KBM-7 (cell line): ENCODE results near the gene ELMO1.

Source experiments
- DNase-seq: peaks from one replicate; pipeline ENCODE4 v3.0.0-alpha.2; 2015
- in situ Hi-C: fragments of 300-500 bp; cut with MboI; formaldehyde crosslinking; loops from 2 replicates; pipeline ENCODE4 v1.14.3; 2020; ENCODE audit warnings: low sequenced_read_pairs, low pct_unique_long_range_greater_than_20kb, mixed read lengths

Gene ELMO1

DNA sequence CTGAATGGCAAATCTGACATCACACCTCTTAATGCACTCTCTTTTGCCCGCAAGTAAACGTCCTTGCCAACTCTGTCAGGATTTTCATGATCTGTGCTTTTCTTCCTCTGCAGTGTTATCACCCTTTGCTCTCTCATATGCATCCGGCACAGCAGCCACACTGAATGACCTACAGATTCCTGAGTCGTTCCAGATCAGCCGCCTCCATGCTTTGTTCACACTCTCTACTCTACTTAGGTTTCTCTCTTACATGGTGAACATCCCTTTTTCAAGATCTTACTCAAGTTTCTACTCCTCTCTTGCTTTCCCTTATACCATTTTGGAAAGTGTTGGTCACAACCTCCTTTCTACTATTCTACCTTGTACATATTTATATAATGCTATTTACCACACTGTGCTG lies 596.6 kb downstream of the ELMO1 start:
- in situ Hi-C loops, result no loop called here
- no peak for DNase-seq

DNA sequence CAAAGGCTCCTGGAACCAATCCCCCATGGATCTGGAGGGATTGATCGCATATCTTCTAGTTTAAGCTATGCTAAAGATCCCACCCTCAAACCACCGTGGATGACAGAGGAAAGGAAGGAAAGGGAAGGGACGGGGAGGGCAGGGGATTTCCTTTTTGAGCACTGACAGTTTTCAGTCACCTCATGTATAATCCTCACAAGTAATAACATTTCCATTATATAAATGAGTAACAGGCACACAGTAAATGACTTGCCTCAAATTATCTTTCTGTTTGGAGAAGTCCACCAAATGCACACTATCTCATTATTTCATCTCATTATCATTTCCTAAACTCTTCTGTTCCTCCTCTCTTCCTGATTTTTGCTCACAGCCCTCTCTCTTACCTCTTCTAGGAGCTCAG lies 597.3 kb downstream of the ELMO1 start:
- in situ Hi-C loops, result no loop called here
- DNase-seq, result no peak

DNA sequence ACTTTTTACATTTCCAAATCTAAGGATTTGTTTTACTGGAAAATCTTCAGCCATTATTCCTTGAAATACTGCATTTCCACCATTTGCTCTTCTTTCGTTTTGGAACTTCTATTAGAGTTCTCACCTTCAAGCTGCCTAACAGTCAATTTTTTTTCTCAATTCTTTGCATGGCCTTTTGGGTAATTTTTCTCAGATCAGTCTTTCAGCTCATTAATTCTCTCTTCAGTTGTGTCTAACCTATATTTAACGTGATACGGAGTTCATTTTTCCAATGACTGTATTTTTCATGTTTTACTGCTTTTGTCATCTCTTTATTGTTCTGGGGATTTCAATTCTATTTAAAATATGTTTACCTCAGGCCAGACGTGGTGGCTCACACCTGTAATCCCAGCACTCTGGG lies 600.7 kb downstream of the ELMO1 start:
- no peak for DNase-seq
- in situ Hi-C loops, result no loop called here

DNA sequence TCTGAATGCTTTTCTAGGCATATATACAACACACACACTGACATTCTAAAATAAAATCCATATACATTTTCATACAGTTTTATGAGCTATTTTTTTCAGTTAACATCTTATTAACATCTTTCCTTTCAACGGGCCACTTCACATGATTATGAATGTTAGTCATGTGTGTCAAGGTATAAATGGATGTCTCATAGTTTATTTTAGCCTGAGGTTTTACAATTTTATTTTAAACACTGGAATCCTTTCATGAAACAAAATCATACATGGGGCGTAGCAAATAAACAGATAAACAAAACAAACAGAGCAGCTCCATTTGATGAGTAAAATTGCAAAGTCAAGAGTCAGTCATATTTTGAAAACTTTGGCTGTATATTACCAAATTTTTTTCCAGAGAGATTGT lies 604.3 kb downstream of the ELMO1 start:
- no peak for DNase-seq
- in situ Hi-C loops, result no loop called here

DNA sequence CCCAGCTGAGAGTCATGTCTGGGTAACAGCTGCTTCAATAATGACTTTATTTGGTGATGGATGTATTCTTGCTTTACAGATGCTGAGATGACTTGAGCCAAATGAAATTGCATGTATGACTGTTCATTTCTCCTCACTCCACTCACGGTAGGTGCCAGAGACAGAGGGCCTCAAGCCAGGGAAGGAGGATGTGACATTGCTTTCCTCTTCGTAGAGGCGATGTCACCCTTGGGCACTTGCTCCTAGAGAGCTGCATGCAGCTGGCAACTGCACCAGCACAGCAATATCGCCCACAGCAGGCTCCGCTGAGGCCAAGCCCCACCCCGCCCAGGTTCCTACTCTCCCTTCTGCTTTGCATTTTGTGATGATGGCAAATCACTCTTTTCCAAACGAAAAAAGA lies 607.8 kb downstream of the ELMO1 start:
- in situ Hi-C loops, result no loop called here
- no peak for DNase-seq

DNA sequence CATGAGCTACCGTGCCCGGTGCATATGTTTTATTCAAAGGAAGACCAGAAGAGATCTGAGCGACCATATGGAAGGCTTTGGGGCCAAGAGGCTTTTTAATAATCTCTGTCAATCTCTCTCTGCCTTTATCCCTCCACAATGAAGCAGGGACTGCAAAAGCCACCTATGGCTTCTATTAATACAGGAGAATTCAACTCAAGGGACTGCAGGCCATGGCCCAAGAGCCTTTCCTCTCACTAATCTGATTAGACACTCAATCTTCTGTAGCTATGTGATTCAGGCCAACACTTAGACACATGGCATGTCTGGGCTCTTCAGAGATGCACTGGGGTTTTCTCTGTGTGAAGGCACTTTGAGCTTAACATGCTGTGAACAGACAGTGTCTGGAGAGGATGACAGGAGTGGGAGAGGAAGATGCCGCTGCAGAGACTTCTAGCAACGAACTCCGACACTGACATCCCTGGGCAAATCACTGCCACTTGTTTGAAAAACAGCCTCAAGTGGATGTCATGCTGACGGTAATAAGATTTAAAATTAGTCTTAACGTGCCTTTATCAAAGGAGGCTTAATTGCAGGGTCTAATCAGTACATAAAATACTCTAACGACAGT lies 609.9 kb downstream of the ELMO1 start:
- no peak for DNase-seq

DNA sequence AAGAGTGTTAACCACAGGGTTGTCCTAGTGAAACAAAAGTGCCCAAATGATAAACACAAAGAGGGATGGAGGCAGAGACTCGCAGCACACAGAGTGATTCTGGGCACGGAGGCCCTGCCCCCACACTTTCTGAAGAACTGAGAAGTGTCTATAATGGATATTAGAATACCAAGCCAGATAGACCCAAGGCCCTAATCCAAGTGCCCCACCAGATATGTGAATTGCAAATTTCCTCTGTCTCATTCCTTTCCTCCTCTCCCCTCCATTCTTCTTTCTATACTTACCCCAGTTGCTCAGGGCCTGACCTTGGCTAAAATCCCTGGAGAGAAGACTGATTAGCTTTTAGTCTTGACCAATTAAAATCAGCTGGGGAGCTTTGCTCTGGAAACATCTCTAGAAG lies 617.6 kb downstream of the ELMO1 start:
- no peak for DNase-seq
- in situ Hi-C loops, result no loop called here

More for the DNA sequence above, 609.9 kb downstream of the ELMO1 start:
- in situ Hi-C loops, result no loop called here

DNA sequence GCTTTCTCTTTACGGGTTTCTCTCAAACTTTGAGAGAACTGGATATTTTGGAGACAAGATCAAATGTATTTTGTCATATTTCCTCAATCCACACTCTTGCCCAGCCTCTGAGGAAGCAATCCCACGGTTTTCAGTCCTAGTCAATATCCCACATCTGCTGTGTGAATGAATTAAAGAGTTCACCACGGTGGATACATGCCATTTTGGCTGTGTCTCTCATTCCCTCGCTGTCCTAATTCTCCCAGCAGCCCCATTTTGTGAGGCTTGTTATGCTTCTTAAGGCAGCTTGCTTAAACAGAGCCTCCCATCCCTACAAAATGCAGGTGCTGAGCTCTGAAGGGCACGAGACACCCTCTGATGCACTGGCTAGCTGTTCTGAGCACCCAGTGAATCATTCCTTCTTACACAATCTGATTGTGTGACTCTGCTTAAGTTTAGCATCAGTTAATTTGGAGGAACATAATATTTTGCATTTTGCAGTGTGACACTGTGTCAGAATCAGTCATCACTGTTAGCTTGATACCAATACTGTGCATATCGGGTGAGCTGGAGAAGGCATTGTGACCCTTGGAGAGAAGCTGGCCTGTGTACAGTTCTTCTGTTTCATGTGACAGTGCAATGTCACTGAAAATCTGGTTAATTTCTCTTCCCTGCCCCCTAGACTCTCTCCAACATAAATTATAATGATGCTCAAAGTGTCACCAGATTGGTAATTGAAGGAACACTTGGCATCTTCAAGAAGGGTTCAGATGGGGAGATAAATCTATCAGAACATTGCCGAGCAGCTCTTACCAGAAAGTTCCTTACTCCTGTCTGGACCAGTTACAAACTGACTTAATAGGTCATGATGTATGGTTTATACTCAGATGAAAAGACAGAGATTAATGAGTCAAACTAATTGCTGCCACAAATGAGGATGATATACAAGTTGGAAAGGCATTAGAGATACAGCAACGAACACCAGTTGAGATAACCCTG lies 620.6 kb downstream of the ELMO1 start:
- DNase-seq, result no peak
- in situ Hi-C loops, result no loop called here

DNA sequence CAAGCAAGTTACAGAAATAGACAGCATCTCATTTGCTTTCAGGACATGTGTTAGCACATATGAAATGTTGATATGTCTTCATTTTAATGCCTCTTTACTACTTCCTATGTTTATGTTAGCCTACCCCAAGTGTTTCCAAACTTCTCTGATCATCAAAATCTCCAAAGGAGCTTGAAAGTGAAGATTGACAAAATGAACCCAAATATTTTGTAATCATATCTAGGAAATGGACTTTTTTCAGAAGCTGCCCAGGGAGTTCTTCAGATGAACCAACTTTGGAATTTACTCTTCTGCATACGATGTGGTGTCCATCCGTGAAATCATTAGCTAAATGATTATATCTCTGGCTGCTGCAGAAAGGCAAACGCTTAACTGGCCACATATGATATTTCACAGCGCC lies 623.2 kb downstream of the ELMO1 start:
- in situ Hi-C loops, result no loop called here
- no peak for DNase-seq

DNA sequence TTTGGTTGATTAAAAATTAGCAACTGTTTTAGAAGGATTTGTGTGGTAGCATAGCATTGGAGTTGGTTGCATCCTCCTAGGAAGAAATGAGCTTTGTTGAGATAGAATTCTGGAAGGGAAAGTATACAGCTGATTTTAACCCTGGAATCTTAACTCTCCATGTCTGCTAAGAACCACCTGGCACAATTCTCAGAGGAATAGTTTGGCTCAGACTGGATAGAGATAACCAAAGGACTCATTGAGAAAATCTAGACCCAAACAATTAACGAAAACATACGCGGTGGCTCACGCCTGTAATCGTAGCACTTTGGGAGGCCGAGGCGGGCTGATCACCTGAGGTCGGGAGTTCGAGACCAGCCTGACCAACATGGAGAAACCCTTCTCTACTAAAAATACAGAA lies 625.3 kb downstream of the ELMO1 start:
- in situ Hi-C loops, result no loop called here
- no peak for DNase-seq

DNA sequence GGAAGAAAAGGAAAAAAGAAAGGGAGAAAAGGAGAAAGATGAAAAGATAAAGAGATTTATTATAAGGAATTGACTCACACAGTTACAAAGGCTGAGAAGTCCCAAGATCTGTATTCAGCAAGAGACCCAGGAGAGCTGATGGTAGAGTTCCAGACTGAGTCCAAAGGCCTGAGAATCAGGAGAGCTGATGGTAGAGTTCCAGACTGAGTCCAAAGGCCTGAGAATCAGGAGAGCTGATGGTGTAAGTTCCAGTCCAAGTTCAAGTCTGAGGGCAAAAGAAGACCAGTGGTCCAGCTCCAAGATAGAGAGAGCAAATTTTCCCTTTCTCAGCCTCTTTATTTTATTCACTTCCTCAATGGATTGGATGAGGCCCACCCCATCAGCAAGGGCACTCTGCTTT lies 627.0 kb downstream of the ELMO1 start:
- in situ Hi-C loops, result no loop called here
- no peak for DNase-seq

DNA sequence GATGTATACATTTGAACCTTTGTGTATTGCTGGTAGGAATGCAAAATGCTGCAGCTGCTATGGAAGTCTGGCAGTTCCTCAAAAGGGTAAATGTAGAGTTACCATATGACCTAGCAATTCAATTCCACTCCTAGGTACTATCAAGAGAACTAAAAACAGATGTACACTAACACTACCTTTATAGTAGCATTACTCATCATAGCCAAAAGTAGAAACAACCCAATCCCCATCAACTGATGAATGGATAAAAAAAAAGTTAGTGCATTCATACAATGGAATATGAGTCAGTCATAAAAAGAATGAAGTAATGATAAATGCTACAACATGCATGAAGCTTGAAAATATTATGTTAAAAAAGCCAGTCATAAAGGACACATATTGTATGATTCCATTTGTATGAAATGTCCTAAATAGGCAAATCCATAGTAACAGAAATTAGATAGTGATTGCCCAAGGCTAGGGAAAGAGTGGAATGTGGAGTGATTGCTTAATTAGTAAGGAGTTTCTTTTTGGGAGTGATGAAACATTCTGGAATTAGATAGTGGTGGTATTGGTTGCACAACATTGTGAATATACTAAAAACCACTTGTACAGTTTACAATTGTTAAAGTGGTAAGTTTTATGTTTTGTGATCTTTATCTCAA lies 628.0 kb downstream of the ELMO1 start:
- in situ Hi-C loops, result no loop called here
- DNase-seq, result no peak

DNA sequence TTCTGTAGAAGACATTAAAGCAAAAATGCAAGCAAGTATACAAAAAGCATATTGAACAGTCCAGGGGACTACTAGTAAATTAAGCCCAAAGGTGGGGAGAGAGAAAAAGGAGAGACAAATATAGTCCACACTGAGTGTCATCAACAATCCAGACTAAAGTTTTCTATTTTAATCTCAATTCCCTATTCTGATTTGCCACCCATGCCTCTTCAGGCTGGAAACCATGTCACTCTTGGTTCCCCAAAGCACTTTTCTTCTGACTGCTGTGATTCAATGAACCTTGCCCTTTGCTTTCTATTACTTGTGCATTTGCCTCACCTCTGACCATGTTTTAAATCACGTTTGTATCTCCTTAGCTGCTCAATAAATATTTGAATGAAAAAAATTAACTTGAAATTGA lies 629.0 kb downstream of the ELMO1 start:
- no peak for DNase-seq
- in situ Hi-C loops, result no loop called here

DNA sequence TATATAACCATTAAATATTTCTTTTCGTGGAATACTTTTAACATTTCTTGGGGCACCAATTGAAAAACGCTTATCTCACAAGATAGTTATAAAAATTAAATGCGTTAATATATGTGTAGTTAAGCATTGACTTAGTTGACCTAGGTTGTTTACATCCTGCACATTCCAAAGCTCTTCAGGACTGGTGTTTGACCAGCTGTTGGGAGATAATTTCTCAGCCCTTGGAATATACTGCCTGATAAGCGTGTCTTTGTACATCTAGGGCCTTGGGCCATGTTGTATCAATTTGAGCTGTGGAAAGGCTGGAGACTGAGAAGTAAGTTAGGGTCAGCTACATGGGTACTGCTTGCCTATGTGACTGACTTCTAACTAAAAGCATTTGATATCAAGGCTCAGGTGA lies 634.4 kb downstream of the ELMO1 start:
- in situ Hi-C loops, result no loop called here

DNA sequence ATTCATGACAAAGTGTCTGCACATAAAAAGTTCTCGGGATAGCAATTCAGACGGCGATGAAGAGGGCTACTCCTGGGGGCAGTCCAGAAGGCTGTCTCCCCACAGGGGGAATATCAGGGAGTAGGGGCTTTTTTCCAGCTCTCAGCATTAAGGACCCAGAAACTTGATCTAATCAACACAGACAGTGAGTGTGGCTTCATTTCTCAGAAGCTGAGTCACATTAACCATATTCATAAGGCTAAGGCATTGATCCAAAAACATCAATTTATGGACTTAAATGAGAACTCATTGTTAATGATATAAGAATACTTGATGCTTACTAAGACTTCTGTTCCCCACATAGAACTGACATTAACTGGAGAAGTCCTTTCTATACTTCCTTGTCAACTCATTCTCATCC lies 636.9 kb downstream of the ELMO1 start:
- in situ Hi-C loops, result no loop called here
- DNase-seq, result no peak

More for the DNA sequence above, 634.4 kb downstream of the ELMO1 start:
- DNase-seq, result no peak

DNA sequence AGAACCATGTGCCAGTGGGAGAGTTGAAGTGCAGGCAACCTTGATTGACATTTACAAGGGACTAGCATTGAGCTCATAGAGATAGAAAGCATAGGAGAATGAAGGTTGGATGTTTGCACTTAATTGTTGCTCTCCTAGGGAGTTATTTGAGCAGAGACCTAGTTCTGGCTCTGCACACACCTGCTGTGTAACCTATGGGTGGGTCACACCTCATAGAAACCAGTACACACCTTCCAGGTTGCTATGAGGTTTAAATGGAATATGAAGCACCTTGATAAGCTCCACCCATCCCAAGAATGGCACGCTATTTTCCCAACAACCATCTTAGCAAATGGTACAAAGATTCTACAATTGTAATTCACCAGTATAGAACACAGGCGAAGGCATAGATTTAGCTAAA lies 638.2 kb downstream of the ELMO1 start:
- in situ Hi-C loops, result no loop called here
- no peak for DNase-seq

DNA sequence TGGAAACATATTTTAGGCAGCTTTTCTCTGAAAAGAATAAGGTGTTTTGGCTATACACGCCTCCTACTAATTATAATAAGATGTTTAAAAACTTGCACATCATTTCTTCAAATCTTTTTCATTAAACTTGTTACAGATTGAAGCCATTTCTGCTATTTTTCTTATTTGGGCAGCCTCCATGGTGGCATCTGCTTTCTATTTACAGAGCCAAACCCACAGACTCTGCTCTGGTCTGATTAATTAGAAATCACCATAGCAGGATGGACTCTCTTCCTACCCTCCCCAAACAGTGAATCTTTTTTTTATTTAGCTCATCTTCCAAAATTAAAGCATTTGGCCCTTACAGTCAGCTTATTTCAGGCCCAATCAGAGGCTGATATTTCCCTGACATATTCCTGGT lies 638.6 kb downstream of the ELMO1 start:
- no peak for DNase-seq
- in situ Hi-C loops, result no loop called here

DNA sequence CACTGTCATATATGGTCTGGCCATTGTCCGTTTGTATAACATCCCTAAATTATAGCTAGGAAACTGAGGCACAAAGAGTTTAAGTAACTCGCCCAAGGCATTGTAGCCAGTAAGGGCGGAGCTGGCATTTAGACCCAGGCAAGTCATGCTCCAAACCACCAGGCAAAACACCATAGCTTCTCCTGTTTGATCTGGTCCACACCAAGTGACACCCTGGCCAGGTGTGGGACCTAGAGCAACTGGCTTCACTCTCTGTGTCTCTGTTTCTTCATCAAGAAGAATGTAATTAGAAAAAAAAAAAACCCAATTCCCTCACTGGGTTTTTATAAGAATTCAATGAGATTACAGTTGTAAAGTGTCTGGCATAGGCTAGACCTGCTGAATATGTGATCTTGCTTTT lies 639.2 kb downstream of the ELMO1 start:
- in situ Hi-C loops, result no loop called here
- DNase-seq, result no peak

DNA sequence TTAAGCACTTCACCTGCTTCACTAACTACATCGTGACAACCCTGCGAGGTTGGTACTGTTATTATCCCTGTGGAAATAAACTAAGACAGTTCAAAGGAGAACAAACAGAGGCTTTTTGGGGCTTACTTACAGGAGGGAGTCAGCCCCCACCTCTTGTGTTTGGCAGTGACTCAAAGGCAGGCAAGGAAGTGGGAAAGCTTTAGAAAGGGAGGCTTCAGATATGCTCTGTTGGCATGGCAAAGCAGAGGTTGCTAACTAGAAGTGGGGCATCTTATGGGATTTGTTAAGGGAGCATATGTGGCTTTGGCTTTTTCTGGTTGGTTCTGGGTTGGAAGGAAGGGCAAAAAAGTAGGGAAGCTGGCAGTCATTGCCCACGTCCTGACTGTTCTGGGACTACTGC lies 639.6 kb downstream of the ELMO1 start:
- in situ Hi-C loops, result no loop called here
- DNase-seq, result no peak

DNA sequence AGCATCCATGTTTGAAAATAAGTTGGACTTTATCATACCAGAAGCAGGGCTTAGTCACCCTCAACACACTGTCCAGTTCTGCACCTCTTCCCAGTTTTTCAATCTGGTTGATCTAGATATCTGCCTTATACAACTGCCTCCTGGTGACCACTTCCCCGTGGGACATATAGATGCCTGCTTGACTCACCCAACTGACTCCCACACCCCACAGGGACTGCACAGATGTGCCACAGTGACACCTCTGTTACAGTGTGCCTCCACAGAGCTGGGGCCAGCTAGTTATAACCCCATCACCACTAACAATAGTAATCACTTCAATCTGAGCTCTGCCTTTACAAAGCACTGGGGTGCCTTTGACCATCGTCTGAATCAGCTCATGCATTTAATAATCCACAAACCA lies 641.8 kb downstream of the ELMO1 start:
- no peak for DNase-seq
- in situ Hi-C loops, result no loop called here
